Measurements from ENCODE around the gene FAM236A. TPM values are rescaled to one million over a fixed set of nuclear protein-coding genes. Genes with fewer than 3 reads are reported as not detected.
"Not testable (repeated sequence)": the region's sequence is repeated elsewhere in the genome, so short reads cannot be mapped to it uniquely, and the experiment has no call there.

The FAM236A gene
- total RNA-seq (2021) (not detected in 2 replicates), Bru-seq, nascent RNA (not detected), BruChase-seq, experiment 1, labeled RNA remaining after a 2-hour chase (not detected), BruChase-seq, experiment 2, labeled RNA remaining after a 6-hour chase (not detected)
- long read RNA-seq = 0 reads

DNA sequence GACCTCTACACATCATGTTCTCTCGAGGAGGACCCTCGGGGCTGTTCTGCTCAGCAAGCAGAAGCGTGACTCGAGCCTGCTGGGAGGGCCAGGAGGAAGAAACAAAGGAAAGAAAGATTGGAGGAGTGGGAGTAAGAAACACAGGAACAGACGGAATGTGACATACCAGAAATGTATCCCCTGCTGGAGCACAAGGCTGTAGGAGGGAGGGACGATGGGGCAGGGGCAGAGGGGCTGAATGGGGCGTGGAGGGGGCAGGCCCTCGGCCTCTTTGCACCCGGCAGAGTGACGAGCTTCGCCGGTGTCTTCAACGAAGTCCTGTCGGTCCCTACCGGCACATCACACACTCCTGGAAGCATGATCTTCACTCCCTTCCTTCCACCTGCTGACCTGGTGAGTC is at the start of gene FAM236A:
Gene FAM236A (plus strand): TSS at position 301 of the 400 bp plus-strand sequence. CDS start 57 bp downstream, at position 358.
- H2AFZ ChIP-seq; H3K27ac ChIP-seq; H3F3A ChIP-seq (ENCODE audit: insufficient read depth, low read depth); BruUV-seq (replicated peaks); H3K27me3 ChIP-seq (ENCODE audit: insufficient read depth, low read depth); H3K36me3 ChIP-seq (ENCODE audit: low read depth); H3K4me3 ChIP-seq; H3K4me2 ChIP-seq; intact Hi-C loops (cut with micrococcal nuclease; ENCODE audit: unreplicated experiment); H3K9me2 ChIP-seq (ENCODE audit: insufficient read depth); H3K4me1 ChIP-seq (replicated peaks; ENCODE audit: insufficient read depth); H3K9me3 ChIP-seq (ENCODE audit: insufficient read depth, low read depth); POLR2A ChIA-PET (ENCODE audit: unreplicated experiment); H3K79me2 ChIP-seq (ENCODE audit: low read depth); DNase-seq; H4K20me1 ChIP-seq (ENCODE audit: insufficient read depth); CTCF ChIA-PET: not testable (repeated sequence)

DNA sequence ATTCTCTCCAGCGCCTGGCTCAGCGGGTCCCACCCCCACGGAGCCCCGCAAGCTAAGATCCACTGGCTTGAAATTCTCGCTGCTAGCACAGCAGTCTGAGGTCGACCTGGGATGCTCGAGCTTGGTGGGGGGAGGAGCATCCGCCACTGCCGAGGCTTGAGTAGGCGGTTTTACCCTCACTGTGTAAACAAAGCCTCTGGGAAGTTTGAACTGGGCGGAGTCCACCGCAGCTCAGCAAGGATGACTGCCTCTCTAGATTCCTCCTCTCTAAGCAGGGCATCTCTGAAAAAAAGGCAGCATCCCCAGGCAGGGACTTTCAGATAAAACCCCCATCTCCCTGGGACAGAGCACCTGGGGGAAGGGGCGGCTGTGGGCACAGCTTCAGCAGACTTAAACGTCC is 48.3 kb upstream of the FAM236A start:
- BruUV-seq (replicated peaks); H3K4me2 ChIP-seq; H3K4me1 ChIP-seq (replicated peaks; ENCODE audit: insufficient read depth); H3K9me3 ChIP-seq (ENCODE audit: insufficient read depth, low read depth); H3K9me2 ChIP-seq (ENCODE audit: insufficient read depth); H3K27ac ChIP-seq; H4K20me1 ChIP-seq (ENCODE audit: insufficient read depth); H3K27me3 ChIP-seq (ENCODE audit: insufficient read depth, low read depth); POLR2A ChIA-PET (ENCODE audit: unreplicated experiment); DNase-seq; H3F3A ChIP-seq (ENCODE audit: insufficient read depth, low read depth); intact Hi-C loops (cut with micrococcal nuclease; ENCODE audit: unreplicated experiment); CTCF ChIA-PET; H3K79me2 ChIP-seq (ENCODE audit: low read depth); H3K4me3 ChIP-seq; H3K36me3 ChIP-seq (ENCODE audit: low read depth); H2AFZ ChIP-seq: not testable (repeated sequence)

DNA sequence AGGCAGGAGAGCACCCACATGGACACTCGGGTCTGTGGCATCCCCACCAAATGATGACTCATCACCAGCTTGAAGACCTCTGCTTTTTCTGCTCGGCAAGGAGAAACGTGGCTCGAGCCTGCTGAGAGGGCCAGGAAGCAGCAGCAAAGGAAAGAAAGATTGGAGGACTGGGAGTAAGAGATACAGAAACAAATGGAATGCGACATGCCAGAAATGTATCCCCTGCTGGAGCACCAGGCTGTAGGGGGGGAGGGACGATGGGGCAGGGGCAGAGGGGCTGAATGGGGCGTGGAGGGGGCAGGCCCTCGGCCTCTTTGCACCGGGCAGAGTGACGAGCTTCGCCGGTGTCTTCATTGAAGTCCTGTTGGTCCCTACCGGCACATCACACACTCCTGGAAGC is 25.7 kb upstream of the FAM236A start, which contains the start of gene FAM236C:
Gene FAM236C (plus strand): TSS at position 301 of the 400 bp plus-strand sequence. CDS start 100 bp downstream, outside the sequence.
- intact Hi-C loops (cut with micrococcal nuclease; ENCODE audit: unreplicated experiment); H3K27me3 ChIP-seq (ENCODE audit: insufficient read depth, low read depth); H4K20me1 ChIP-seq (ENCODE audit: insufficient read depth); H3K4me1 ChIP-seq (replicated peaks; ENCODE audit: insufficient read depth); H2AFZ ChIP-seq; H3K4me2 ChIP-seq; CTCF ChIA-PET; H3F3A ChIP-seq (ENCODE audit: insufficient read depth, low read depth); H3K9me2 ChIP-seq (ENCODE audit: insufficient read depth); DNase-seq; BruUV-seq (replicated peaks); H3K4me3 ChIP-seq; H3K27ac ChIP-seq; H3K79me2 ChIP-seq (ENCODE audit: low read depth); POLR2A ChIA-PET (ENCODE audit: unreplicated experiment); H3K9me3 ChIP-seq (ENCODE audit: insufficient read depth, low read depth); H3K36me3 ChIP-seq (ENCODE audit: low read depth): not testable (repeated sequence)

DNA sequence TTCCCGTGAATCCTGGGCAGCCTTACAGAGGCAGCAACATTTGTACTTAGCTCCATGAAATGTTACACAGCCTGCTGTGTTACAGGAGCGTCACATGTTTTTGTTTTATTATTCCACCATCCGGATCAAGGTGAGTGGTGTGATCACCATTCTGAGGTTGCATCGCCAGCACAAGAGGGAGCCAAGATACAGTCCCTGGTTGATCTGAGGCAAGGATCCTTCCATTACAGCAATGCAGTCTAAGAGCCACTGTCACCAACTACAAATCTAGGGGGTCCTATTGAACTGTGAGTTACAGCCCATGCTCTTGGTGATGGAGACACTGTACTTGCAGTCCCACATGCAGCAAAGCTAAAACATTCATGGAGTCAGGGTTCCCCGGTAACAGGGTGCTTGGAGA is 21.9 kb upstream of the FAM236A start:
- intact Hi-C loops (cut with micrococcal nuclease; ENCODE audit: unreplicated experiment); H4K20me1 ChIP-seq (ENCODE audit: insufficient read depth); H3K4me2 ChIP-seq; H3K9me3 ChIP-seq (ENCODE audit: insufficient read depth, low read depth); POLR2A ChIA-PET (ENCODE audit: unreplicated experiment); H3K27me3 ChIP-seq (ENCODE audit: insufficient read depth, low read depth); H2AFZ ChIP-seq; H3K27ac ChIP-seq; H3K9me2 ChIP-seq (ENCODE audit: insufficient read depth); H3K79me2 ChIP-seq (ENCODE audit: low read depth); H3K36me3 ChIP-seq (ENCODE audit: low read depth); BruUV-seq (replicated peaks); CTCF ChIA-PET; DNase-seq; H3F3A ChIP-seq (ENCODE audit: insufficient read depth, low read depth); H3K4me3 ChIP-seq; H3K4me1 ChIP-seq (replicated peaks; ENCODE audit: insufficient read depth): not testable (repeated sequence)

DNA sequence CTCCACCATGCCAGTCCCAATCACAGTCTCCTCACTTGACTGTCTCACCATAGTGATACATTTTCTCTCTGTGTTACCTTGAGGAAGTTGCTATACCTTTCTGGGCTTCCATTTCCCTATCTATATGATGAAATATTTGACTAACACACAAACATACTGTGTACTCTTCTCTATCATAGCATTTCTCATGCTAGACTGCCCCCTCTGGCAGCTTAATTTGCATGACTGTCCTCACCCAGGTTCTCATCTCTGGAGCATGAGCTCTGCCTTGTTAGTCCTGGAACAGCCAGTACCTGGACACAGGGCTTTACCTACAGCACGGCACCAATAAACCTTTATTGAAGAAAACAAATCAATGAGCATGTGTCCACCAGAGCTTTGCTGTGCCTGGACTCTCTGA is 5.7 kb upstream of the FAM236A start:
- H3K27ac ChIP-seq; H3K4me3 ChIP-seq; H3K9me3 ChIP-seq (ENCODE audit: insufficient read depth, low read depth); BruUV-seq (replicated peaks); intact Hi-C loops (cut with micrococcal nuclease; ENCODE audit: unreplicated experiment); H3F3A ChIP-seq (ENCODE audit: insufficient read depth, low read depth); H3K79me2 ChIP-seq (ENCODE audit: low read depth); H3K27me3 ChIP-seq (ENCODE audit: insufficient read depth, low read depth); CTCF ChIA-PET; POLR2A ChIA-PET (ENCODE audit: unreplicated experiment); DNase-seq; H3K4me2 ChIP-seq; H3K36me3 ChIP-seq (ENCODE audit: low read depth); H3K4me1 ChIP-seq (replicated peaks; ENCODE audit: insufficient read depth); H4K20me1 ChIP-seq (ENCODE audit: insufficient read depth); H2AFZ ChIP-seq; H3K9me2 ChIP-seq (ENCODE audit: insufficient read depth): not testable (repeated sequence)

DNA sequence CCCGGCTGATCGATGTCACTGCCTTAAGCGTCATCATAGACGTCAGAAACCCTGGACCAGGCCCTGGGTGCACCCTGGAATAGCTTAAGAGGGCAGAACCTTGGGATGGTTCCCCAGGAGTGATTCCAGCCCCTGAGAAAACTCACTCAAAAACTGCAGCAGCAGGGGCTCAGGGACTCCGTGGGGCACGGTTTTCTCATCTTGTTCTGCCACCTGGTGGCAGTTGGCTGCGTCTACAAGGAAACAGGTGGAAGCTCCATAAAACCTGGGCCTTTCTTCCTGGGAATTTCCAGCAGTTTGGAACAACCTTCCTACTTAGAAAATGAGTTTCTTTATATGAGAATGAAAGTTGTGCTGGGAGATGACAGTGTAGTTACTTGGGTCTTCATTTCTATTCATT is 1.6 kb upstream of the FAM236A start:
- H3K9me3 ChIP-seq (ENCODE audit: insufficient read depth, low read depth); H3K9me2 ChIP-seq (ENCODE audit: insufficient read depth); CTCF ChIA-PET; intact Hi-C loops (cut with micrococcal nuclease; ENCODE audit: unreplicated experiment); H3K4me1 ChIP-seq (replicated peaks; ENCODE audit: insufficient read depth); H3F3A ChIP-seq (ENCODE audit: insufficient read depth, low read depth); POLR2A ChIA-PET (ENCODE audit: unreplicated experiment); DNase-seq; H3K4me3 ChIP-seq; H3K4me2 ChIP-seq; H3K36me3 ChIP-seq (ENCODE audit: low read depth); H3K27me3 ChIP-seq (ENCODE audit: insufficient read depth, low read depth); H3K79me2 ChIP-seq (ENCODE audit: low read depth); H4K20me1 ChIP-seq (ENCODE audit: insufficient read depth); H2AFZ ChIP-seq; BruUV-seq (replicated peaks); H3K27ac ChIP-seq: not testable (repeated sequence)

DNA sequence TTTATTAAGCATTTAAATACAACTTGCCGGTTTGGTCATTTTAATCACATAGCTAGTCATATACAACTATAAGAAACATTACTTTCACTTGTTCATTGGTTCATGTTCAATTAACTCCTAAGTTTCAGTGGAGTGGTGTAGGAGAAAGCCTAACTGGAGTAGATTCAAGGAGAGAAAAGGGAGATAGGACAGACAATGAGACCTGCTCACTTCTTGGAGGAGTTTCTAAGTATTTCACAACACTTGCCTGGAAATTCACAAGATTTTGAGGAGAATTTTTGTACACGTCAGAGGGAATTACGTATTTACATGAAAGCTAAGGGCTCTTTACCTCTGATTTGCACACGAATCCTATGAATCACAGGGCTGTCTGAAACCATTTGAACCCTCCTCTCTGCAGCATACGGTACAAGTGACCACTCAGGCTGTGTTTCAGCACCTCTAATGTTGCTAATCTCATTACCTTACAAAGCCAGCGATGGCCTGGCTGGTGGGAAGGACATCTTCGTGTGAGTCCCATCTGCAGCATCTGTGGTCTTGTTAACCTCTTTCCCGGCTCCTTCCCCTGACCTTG is 1.0 kb upstream of the FAM236A start:
- H3K36me3 ChIP-seq (ENCODE audit: low read depth); H3K27me3 ChIP-seq (ENCODE audit: insufficient read depth, low read depth); H3K79me2 ChIP-seq (ENCODE audit: low read depth); H4K20me1 ChIP-seq (ENCODE audit: insufficient read depth); CTCF ChIA-PET; H3K9me2 ChIP-seq (ENCODE audit: insufficient read depth); POLR2A ChIA-PET (ENCODE audit: unreplicated experiment); H2AFZ ChIP-seq; H3K4me1 ChIP-seq (replicated peaks; ENCODE audit: insufficient read depth); H3K4me2 ChIP-seq; H3F3A ChIP-seq (ENCODE audit: insufficient read depth, low read depth); BruUV-seq (replicated peaks); intact Hi-C loops (cut with micrococcal nuclease; ENCODE audit: unreplicated experiment); H3K4me3 ChIP-seq; DNase-seq; H3K27ac ChIP-seq; H3K9me3 ChIP-seq (ENCODE audit: insufficient read depth, low read depth): not testable (repeated sequence)

All from PC-9 (cell line).